B cell (primary cell): ENCODE results near the gene TMEM163. TPM values are rescaled to one million over a fixed set of nuclear protein-coding genes. Genes with fewer than 3 reads are reported as not detected.

Experiments used
- ATAC-seq: fragments of 200-7000 bp; cut with Tn5 transposase; one replicate; pipeline ENCODE4 v1.10.0; 2021; ENCODE audit warnings: low read depth, mild to moderate bottlenecking, moderate number of reproducible peaks, moderate library complexity
- CTCF ChIA-PET: fragments of 350-600 bp; sonication (Branson Sonifier 250); formaldehyde crosslinking; loops from one replicate; lab custom pipeline; 2021; ENCODE audit warnings: antibody characterized with exemption, inconsistent platforms; lab: Charles Lee
- POLR2A ChIA-PET: fragments of 350-600 bp; sonication (Branson Sonifier 250); formaldehyde crosslinking; loops from one replicate; lab custom pipeline; 2021; ENCODE audit warnings: antibody characterized with exemption; lab: Charles Lee
- DNase-seq: peaks from one replicate; pipeline ENCODE4 v3.0.0; 2013
- H2AFZ ChIP-seq: 2 replicates; pipeline ENCODE4 v1.6.1; 2012; ENCODE audit warnings: mild to moderate bottlenecking, low read depth, low read length; ENCODE audit not compliant: insufficient read depth, poor library complexity, severe bottlenecking
- H3K27ac ChIP-seq, 2 donors: 1 replicate in 1 of 2; 2 replicates in 1 of 2; pipeline ENCODE4 v1.5.1; 2012 to 2013; ENCODE audit warnings: low read length in 2 of 2, mild to moderate bottlenecking in 2 of 2, moderate library complexity in 1 of 2
- H3K27me3 ChIP-seq, 4 experiments: fragments of 200-600 bp in 1 of 4; sonication (generic) in 1 of 4; replicated peaks in 1 of 4; 1 replicate in 2 of 4; 2 replicates in 2 of 4; pipeline versions ENCODE4 v1.6.1 to v1.7.0; 2013 to 2016; ENCODE audit warnings: low read length in 3 of 4, mild to moderate bottlenecking in 2 of 4, mixed read lengths in 1 of 4, moderate library complexity in 1 of 4; ENCODE audit not compliant: insufficient read depth in 4 of 4, control insufficient read depth in 3 of 4; ENCODE audit errors: control extremely low read depth in 1 of 4
- H3K36me3 ChIP-seq, 2 experiments: replicated peaks in 1 of 2; 1 replicate in 1 of 2; 2 replicates in 1 of 2; pipeline versions ENCODE4 v1.6.1 to v1.7.1; 2013; ENCODE audit warnings: low read length in 1 of 2; ENCODE audit not compliant: insufficient read depth in 2 of 2, control insufficient read depth in 1 of 2; ENCODE audit errors: control extremely low read depth in 1 of 2, extremely low read depth in 1 of 2
- H3K4me1 ChIP-seq, 2 donors: fragments of 200-600 bp in 1 of 2; sonication (generic) in 1 of 2; 1 replicate in 1 of 2; 2 replicates in 1 of 2; pipeline versions ENCODE4 v1.5.1 to v1.6.1; 2013 to 2017; ENCODE audit warnings: low read length in 2 of 2; ENCODE audit not compliant: control insufficient read depth in 2 of 2, insufficient read depth in 2 of 2
- H3K4me2 ChIP-seq: replicated peaks from 2 replicates; pipeline ENCODE3; 2012; ENCODE audit warnings: mild to moderate bottlenecking, low read depth, low read length; ENCODE audit not compliant: poor library complexity, severe bottlenecking
- H3K4me3 ChIP-seq, 5 experiments: fragments of 200-600 bp in 1 of 5; sonication (generic) in 1 of 5; 1 replicate in 3 of 5; 2 replicates in 2 of 5; pipeline versions ENCODE4 v1.5.1 to v1.7.0; 2011 to 2016; ENCODE audit warnings: low read length in 4 of 5, mild to moderate bottlenecking in 4 of 5, low read depth in 2 of 5, control low read depth in 1 of 5, moderate library complexity in 1 of 5; ENCODE audit not compliant: insufficient read depth in 1 of 5; ENCODE audit errors: control extremely low read depth in 1 of 5, extremely low read depth in 1 of 5
- H3K79me2 ChIP-seq: fragments of 200-600 bp; sonication (generic); one replicate; pipeline ENCODE4 v1.6.0; 2016; ENCODE audit warnings: low read length; ENCODE audit not compliant: control insufficient read depth, insufficient read depth
- H3K9ac ChIP-seq: fragments of 200-600 bp; sonication (generic); 2 replicates; pipeline ENCODE4 v1.6.1; 2017; ENCODE audit warnings: mild to moderate bottlenecking, low read length, moderate library complexity
- H3K9me3 ChIP-seq, 3 donors: one replicate each; pipeline versions ENCODE4 v1.6.1 to v1.7.1; 2013; ENCODE audit warnings: low read length in 2 of 3; ENCODE audit not compliant: control insufficient read depth in 2 of 3, insufficient read depth in 1 of 3; ENCODE audit errors: control extremely low read depth in 1 of 3
- H4K20me1 ChIP-seq: 2 replicates; pipeline ENCODE4 v1.6.0; 2012; ENCODE audit warnings: mild to moderate bottlenecking, low read length; ENCODE audit not compliant: insufficient read depth, control insufficient read depth, poor library complexity, severe bottlenecking
- H3K27ac Mint-ChIP-seq: one replicate; pipeline ENCODE4 v1.8.0; 2021; ENCODE audit warnings: mixed read lengths
- H3K27me3 Mint-ChIP-seq: one replicate; pipeline ENCODE4 v1.8.0; 2021; ENCODE audit warnings: mixed read lengths
- H3K4me1 Mint-ChIP-seq: one replicate; pipeline ENCODE4 v1.8.0; 2021; ENCODE audit warnings: mixed read lengths
- H3K4me3 Mint-ChIP-seq: one replicate; pipeline ENCODE4 v1.8.0; 2021; ENCODE audit warnings: mixed read lengths
- H3K9me3 Mint-ChIP-seq: one replicate; pipeline ENCODE4 v1.8.0; 2022; ENCODE audit warnings: mixed read lengths; ENCODE audit not compliant: insufficient read depth
- EZH2 ChIP-seq: IDR thresholded peaks from 2 replicates; pipeline ENCODE4 v1.6.1; 2012; ENCODE audit warnings: borderline replicate concordance, low read depth, mild to moderate bottlenecking, moderate library complexity, low read length; ENCODE audit not compliant: insufficient read depth, poor library complexity, severe bottlenecking
- WGBS: methylation state at CpG from one replicate; pipeline ENCODE4 v1.1.5; 2013; ENCODE audit warnings: missing lambda C conversion rate; ENCODE audit not compliant: insufficient coverage; 5-methylcytosine and 5-hydroxymethylcytosine counted together
- intact Hi-C: fragments of 100-400 bp; cut with micrococcal nuclease; formaldehyde crosslinking; loops from one replicate; pipeline ENCODE4 v1.10.0; 2022
- polyA plus RNA-seq: library from polyadenylated mRNA; depleted of rRNA; stranded (reverse); fragments of >200 nt; gene quantifications from 2 replicates; pipeline ENCODE4 v1.2.3, GENCODE V29; 2012
- total RNA-seq, 2 donors: library from RNA; stranded (reverse); fragments of 120-200 nt in 1 of 2; gene quantifications; 1 replicate in 1 of 2; 2 replicates in 1 of 2; pipeline versions ENCODE4 v1.2.3 to v1.2.4, GENCODE V29; 2013 to 2022
- TF ChIP-seq, protein P1 (sequence below): fragments of 200-600 bp; IDR thresholded peaks from one replicate; pipeline ENCODE4 v1.8.0; 2022; ENCODE audit warnings: antibody characterized with exemption, mild to moderate bottlenecking

TMEM163 gene
- total and polyA plus RNA-seq, 2 donors (not counting 1 experiment from before 2014, with no cell fraction given): 2.6 to 5.6 TPM

DNA sequence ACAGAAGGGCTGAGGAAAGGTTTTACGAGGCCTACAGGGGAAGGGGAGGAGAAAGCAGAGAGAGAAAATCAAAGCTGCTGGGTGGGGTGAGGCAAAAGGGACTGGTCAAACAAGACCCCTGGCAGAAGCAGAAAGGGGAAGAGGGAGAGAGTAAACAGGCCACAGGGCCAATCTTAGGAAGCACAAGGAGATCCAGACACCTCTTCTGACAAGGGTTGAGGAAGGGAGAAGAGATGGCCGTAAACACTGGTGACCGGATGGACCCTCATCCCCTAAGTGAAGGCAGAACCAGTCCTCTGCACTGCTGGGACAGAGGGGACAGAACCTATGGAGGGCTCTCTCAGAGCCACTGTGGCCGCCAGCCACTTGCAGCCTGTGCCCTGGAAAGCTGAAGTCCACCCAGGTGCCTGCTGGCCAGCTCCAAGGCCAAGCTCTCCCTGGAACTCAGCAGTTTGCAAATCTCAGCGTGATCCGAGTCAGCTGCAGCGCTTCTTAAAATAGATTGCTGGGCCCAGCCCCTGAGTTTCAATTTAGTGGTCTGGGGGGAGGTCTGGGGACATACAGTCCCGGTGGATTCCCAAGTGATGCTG lies 108.8 kb downstream of the TMEM163 start:
- no peak overlapping the region for H3K4me3 Mint-ChIP-seq
- no peak overlapping the region for H3K4me3 ChIP-seq

DNA sequence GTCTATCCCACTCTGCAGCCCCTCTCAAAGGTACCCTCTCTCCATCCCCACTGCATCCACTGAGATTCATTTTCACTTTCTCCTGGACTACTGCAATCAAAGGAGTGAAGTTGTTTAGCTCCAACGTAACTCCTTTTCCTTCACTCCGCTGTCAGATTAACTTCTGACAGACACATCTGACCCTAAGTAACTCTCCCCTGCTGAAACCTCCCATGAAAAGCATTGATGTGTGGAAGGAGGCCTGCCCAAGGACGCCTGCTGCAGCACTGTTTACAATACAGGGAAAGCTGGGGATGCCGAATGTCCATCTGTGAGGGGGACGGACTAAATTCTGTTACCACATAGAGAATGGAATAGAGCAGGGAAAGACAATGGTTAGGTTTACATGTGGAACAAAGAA lies 114.8 kb downstream of the TMEM163 start:
- ChIA-PET POLR2A (no interaction called here), CTCF (interaction anchor here (0.6 kb wide), 1 partner anchor 115 kb away, joined by 3 read pairs; no protein-coding TSS in a partner anchor)
- Mint-ChIP-seq H3K4me1 (no peaks in the 10 kb centered on the region), H3K27me3 (peaks cover 23% of the 10 kb centered on the region), H3K9me3 (peaks cover 2% of the 10 kb centered on the region), H3K4me3 (no peak overlapping the region), H3K27ac (no peak overlapping the region)
- H3K4me1 ChIP-seq: no peaks in the 10 kb centered on the region
- no peaks in the 10 kb centered on the region for H4K20me1 ChIP-seq
- no peak overlapping the region for H2AFZ ChIP-seq
- H3K27me3 ChIP-seq: peaks cover 0 to 9% (median 1%) of the 10 kb centered on the region in 4 experiments
- H3K79me2 ChIP-seq: no peaks in the 10 kb centered on the region
- H3K9me3 ChIP-seq: peaks cover 0 to 10% (median 4%) of the 10 kb centered on the region in 3 donors
- intact Hi-C loops: no loop called here
- no peak for ATAC-seq
- no peak overlapping the region for H3K4me2 ChIP-seq
- H3K9ac ChIP-seq: no peak overlapping the region
- 88% methylated on average over 3 of the region's 5 CpGs for WGBS
- no peaks in the 10 kb centered on the region for H3K36me3 ChIP-seq
- TF ChIP-seq, protein P1, sequence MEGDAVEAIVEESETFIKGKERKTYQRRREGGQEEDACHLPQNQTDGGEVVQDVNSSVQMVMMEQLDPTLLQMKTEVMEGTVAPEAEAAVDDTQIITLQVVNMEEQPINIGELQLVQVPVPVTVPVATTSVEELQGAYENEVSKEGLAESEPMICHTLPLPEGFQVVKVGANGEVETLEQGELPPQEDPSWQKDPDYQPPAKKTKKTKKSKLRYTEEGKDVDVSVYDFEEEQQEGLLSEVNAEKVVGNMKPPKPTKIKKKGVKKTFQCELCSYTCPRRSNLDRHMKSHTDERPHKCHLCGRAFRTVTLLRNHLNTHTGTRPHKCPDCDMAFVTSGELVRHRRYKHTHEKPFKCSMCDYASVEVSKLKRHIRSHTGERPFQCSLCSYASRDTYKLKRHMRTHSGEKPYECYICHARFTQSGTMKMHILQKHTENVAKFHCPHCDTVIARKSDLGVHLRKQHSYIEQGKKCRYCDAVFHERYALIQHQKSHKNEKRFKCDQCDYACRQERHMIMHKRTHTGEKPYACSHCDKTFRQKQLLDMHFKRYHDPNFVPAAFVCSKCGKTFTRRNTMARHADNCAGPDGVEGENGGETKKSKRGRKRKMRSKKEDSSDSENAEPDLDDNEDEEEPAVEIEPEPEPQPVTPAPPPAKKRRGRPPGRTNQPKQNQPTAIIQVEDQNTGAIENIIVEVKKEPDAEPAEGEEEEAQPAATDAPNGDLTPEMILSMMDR: no peak
- TF ChIP-seq EZH2: no peak
- H3K4me3 ChIP-seq: no peak overlapping the region
- no peak overlapping the region for H3K27ac ChIP-seq
- DNase-seq: no peak

More for the DNA sequence above, 108.8 kb downstream of the TMEM163 start:
- H3K27me3 Mint-ChIP-seq: no peaks in the 10 kb centered on the region
- Histone ChIP-seq H3K27me3 (no peaks in the 10 kb centered on the region), H3K9me3 (peaks cover 1 to 22% (median 15%) of the 10 kb centered on the region in 3 donors), H4K20me1 (no peaks in the 10 kb centered on the region), H3K27ac (no peak overlapping the region), H3K4me1 (no peaks in the 10 kb centered on the region), H3K79me2 (no peaks in the 10 kb centered on the region), H3K9ac (no peak overlapping the region), H3K36me3 (no peaks in the 10 kb centered on the region), H2AFZ (no peak overlapping the region), H3K4me2 (no peak overlapping the region)
- peaks cover 13% of the 10 kb centered on the region for H3K9me3 Mint-ChIP-seq
- ChIA-PET CTCF (no interaction called here), POLR2A (no interaction called here)
- no peak for ATAC-seq
- no peaks in the 10 kb centered on the region for H3K4me1 Mint-ChIP-seq
- intact Hi-C loops: no loop called here
- no peak for DNase-seq
- no peak overlapping the region for H3K27ac Mint-ChIP-seq
- 96% methylated on average over 8 of the region's 8 CpGs for WGBS
- TF ChIP-seq, protein P1: no peak
- TF ChIP-seq EZH2: no peak
